Heart left ventricle (tissue), 16 donors: ENCODE measurements around the gene CENPX. TPM values are rescaled to one million over a fixed set of nuclear protein-coding genes. Genes with fewer than 3 reads are reported as not detected.

Experiments
- ATAC-seq, 4 donors: fragments of 200-7000 bp; cut with Tn5 transposase; one replicate each; pipeline ENCODE4 v1.9.1; 2020 to 2022; ENCODE audit warnings: moderate library complexity in 4 of 4, mild to moderate bottlenecking in 3 of 4, moderate number of reproducible peaks in 1 of 4
- DNase-seq, 5 donors: peaks; one replicate each; pipeline ENCODE4 v3.0.0-alpha.2; 2020
- H3K27ac ChIP-seq, 12 donors: fragments of 200-600 bp; sonication (generic) in 4 of 12; one replicate each; pipeline versions ENCODE4 v1.5.0 to v1.8.0; 2016 to 2022; ENCODE audit warnings: mild to moderate bottlenecking in 2 of 12
- H3K27me3 ChIP-seq, 9 donors: fragments of 200-600 bp; sonication (generic) in 2 of 9; one replicate each; pipeline versions ENCODE4 v1.5.1 to v1.8.0; 2016 to 2022; ENCODE audit warnings: mild to moderate bottlenecking in 3 of 9
- H3K36me3 ChIP-seq, 9 donors: fragments of 200-600 bp; sonication (generic) in 2 of 9; one replicate each; pipeline versions ENCODE4 v1.5.0 to v1.8.0; 2018 to 2022; ENCODE audit warnings: mild to moderate bottlenecking in 2 of 9
- H3K4me1 ChIP-seq, 12 donors: fragments of 200-600 bp; sonication (generic) in 4 of 12; one replicate each; pipeline versions ENCODE4 v1.5.0 to v1.8.0; 2016 to 2022; ENCODE audit warnings: mild to moderate bottlenecking in 3 of 12
- H3K4me3 ChIP-seq, 12 donors: fragments of 200-600 bp; sonication (generic) in 4 of 12; one replicate each; pipeline versions ENCODE4 v1.5.0 to v1.8.0; 2017 to 2022; ENCODE audit warnings: mild to moderate bottlenecking in 9 of 12, moderate library complexity in 4 of 12
- H3K9me3 ChIP-seq, 12 donors: fragments of 200-600 bp; sonication (generic) in 4 of 12; one replicate each; pipeline versions ENCODE4 v1.5.0 to v1.8.0; 2016 to 2022; ENCODE audit warnings: mild to moderate bottlenecking in 1 of 12
- CTCF ChIP-seq, 12 donors: fragments of 200-600 bp; sonication (generic) in 4 of 12; IDR thresholded peaks; one replicate each; pipeline versions ENCODE4 v1.5.0 to v1.8.0; 2018 to 2022; ENCODE audit warnings: antibody characterized with exemption in 12 of 12, mild to moderate bottlenecking in 5 of 12
- POLR2A ChIP-seq, 2 donors: fragments of 450-650 bp; IDR thresholded peaks; one replicate each; pipeline ENCODE4 v1.6.1; 2017; ENCODE audit warnings: antibody characterized with exemption in 2 of 2, mild to moderate bottlenecking in 2 of 2, moderate library complexity in 2 of 2
- WGBS, 4 donors: extraction: QIAGEN DNeasy Blood & Tissue Kit in 2 of 4; methylation state at CpG; one replicate each; pipeline versions ENCODE4 v1.1.5 to v1.1.7; 2013 to 2018; 5-methylcytosine and 5-hydroxymethylcytosine counted together
- intact Hi-C, 10 donors: fragments of 100-400 bp; cut with DNase I; formaldehyde crosslinking; loops; one replicate each; pipeline versions ENCODE4 v1.11.1 to v1.14.2; 2022
- polyA plus RNA-seq, 2 donors: library from polyadenylated mRNA; stranded (reverse); fragments of 200-250 nt; gene quantifications; one replicate each; pipeline ENCODE4 v1.2.3, GENCODE V29; 2013
- total RNA-seq, 9 donors: library from RNA; depleted of rRNA in 2 of 9; stranded (reverse); fragments of >200 nt in 2 of 9; fragmentation: NEBNext Ultra II Directional in 3 of 9; extraction: Animal tissue kit (Norgen Biotek cat#: 25700) in 3 of 9; gene quantifications; one replicate each; pipeline versions ENCODE4 v1.1.0 to v1.2.4, GENCODE V29; 2016 to 2023
- donor health status: ischemic (EF 13 %, LVEDD 7.1; RV severe dilation, severe dysfunction).
- donor health status: healthy with polysubstance abuse.
- donor health status: DM: no; HTN: yes; CAD: no.
- donor health status: DM: no; HTN: no; CAD: no.
- donor health status: ischemic (EF 25% LVEDD 6.9; RV normal size, moderate dysfunction).
- donor health status: ischemic (EF 25% LVEDD 5.7; RV mildly dilated, moderate dysfunction).
- donor health status: healthy.
- donor health status: DM: yes; HTN: yes; CAD: no.
- donor health status: ischemic (EF 35%, LVEDD 5.7; RV mildly dilated, moderate dysfunction).
- donor health status: nonischemic (EF 11% LVEDD 7.7; RV severe dilation, severe dysfunction).
- donor health status: DM: yes; HTN: yes; CAD: no.
- donor health status: PGD.
- donor health status: ischemic (EF 29% LVEDD 5.4; RV normal size, mild dysfunction).
- donor health status: nonischemic (EF 23%, LVEDD 6.1; RV moderate dilation, normal function).

Gene CENPX
- total and polyA plus RNA-seq, 11 donors, result 16.8 to 126 (median 29.2) TPM

DNA sequence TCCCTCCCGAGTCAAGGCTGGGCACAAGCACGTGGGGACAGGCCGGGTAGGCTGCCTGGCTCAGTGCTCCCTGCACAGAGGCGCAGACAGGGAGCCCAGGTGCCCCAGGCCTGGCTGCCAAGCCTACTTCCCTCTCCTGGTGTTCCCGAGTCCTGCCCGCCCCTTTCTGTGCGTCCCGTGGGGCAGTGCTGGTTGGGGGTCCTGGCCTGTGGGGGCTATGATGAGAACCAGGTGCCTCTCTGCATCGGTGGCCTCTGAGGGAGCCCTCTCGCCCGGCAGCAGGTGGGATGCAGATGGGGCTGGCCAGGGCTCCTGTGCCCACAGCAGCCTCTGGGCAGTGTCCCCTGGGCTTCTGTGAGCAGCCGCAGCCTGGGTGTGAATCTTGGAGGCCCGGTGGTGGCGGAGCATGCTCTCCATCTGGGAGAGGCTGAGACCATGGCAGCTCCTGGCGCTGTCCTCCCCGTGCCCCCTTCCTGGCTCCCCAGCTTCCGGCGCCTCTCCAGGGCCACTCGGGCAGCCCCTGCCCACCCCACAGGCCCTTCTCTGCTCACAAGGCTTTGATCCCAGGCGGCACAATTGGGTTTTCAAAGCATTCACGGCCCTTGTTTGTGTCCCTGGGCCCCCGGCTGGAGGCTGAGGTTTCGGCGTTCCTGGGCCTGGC is 7.2 kb downstream of the CENPX start:
- H3K9me3 ChIP-seq, result no peaks in the 10 kb centered on the region
- no peak for DNase-seq
- H3K4me3 ChIP-seq, result no peak overlapping the region
- H3K27me3 ChIP-seq, result no peaks in the 10 kb centered on the region
- H3K27ac ChIP-seq, result no peak overlapping the region
- H3K36me3 ChIP-seq, result peaks cover 0 to 26% (median 6%) of the 10 kb centered on the region in 9 donors
- H3K4me1 ChIP-seq, result peaks cover 0 to 26% (median 6%) of the 10 kb centered on the region in 12 donors
- ATAC-seq, result no peak
- TF ChIP-seq CTCF (IDR thresholded peaks at IDR 0.05) (no peak), POLR2A (IDR thresholded peaks at IDR 0.05) (no peak)
- intact Hi-C loops, result no loop called here
- WGBS, 4 donors, result 85 to 88% (median 87%) methylated on average over 16 to 24 of the region's 24 CpGs

GRCh38 chr17:82014971-82015310 is 7.7 kb downstream of the CENPX start:
- intact Hi-C loops, result no loop called here
- Histone ChIP-seq H3K27ac (no peak overlapping the region), H3K4me1 (peaks cover 0 to 26% (median 6%) of the 10 kb centered on the region in 12 donors), H3K4me3 (no peak overlapping the region), H3K27me3 (no peaks in the 10 kb centered on the region), H3K9me3 (no peaks in the 10 kb centered on the region), H3K36me3 (peaks cover 0 to 26% (median 6%) of the 10 kb centered on the region in 9 donors)
- TF ChIP-seq POLR2A (IDR thresholded peaks at IDR 0.05) (no peak), CTCF (IDR thresholded peaks at IDR 0.05) (no peak)
- ATAC-seq (no peak), DNase-seq (no peak)
- 86 to 91% (median 88%) methylated on average over 12 to 13 of the region's 13 CpGs for WGBS, 4 donors

DNA sequence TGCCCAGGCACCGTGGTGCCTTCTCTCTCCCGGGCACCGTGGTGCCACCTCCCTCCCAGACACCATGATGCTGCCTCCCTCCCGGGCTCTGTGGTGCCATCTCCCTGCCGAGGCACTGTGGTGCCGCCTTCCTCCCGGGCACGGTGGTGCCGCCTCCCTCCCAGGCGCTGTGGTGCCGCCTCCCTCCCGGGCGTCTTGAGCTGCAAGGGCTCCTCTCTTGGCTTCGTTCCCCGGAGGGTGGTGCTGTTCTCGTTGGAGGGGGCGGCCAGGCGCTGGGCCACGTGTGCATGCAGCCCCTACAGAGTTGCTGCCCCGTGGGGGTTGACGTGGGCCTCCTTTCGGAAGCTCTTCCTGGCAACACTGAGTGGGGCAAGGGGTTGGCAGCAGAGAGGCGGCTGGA is 8.2 kb downstream of the CENPX start:
- peaks cover 0 to 26% (median 6%) of the 10 kb centered on the region in 9 donors for H3K36me3 ChIP-seq
- TF ChIP-seq CTCF (IDR thresholded peaks at IDR 0.05) (no peak), POLR2A (IDR thresholded peaks at IDR 0.05) (no peak)
- H3K27ac ChIP-seq, result peak overlapping the region in 11 of 12 donors; percentile 67 to 96 (median 91)
- DNase-seq (no peak), ATAC-seq (peak in 3 of 4 donors; percentile 1 to 2 (median 2))
- no peak overlapping the region for H3K4me3 ChIP-seq
- H3K4me1 ChIP-seq, result peaks cover 0 to 27% (median 6%) of the 10 kb centered on the region in 12 donors
- H3K9me3 ChIP-seq, result no peaks in the 10 kb centered on the region
- no peaks in the 10 kb centered on the region for H3K27me3 ChIP-seq
- intact Hi-C loops, result no loop called here
- 73 to 84% (median 78%) methylated on average over 21 to 23 of the region's 23 CpGs for WGBS, 4 donors

- 67 to 75% (median 67%) methylated on average over 14 to 16 of the region's 16 CpGs for WGBS, 4 donors
- TF ChIP-seq POLR2A (IDR thresholded peaks at IDR 0.05) (no peak), CTCF (IDR thresholded peaks at IDR 0.05) (no peak)
- H3K9me3 ChIP-seq, result no peaks in the 10 kb centered on the region
- DNase-seq, result peak in 4 of 5 donors; percentile 55 to 76 (median 64)
- no peak overlapping the region for H3K4me3 ChIP-seq
- H3K4me1 ChIP-seq, result peaks cover 0 to 33% (median 8%) of the 10 kb centered on the region in 12 donors
- H3K27me3 ChIP-seq, result no peaks in the 10 kb centered on the region
- peak; percentile 53 to 74 (median 66) for ATAC-seq
- intact Hi-C loops, result no loop called here
- H3K27ac ChIP-seq, result peak overlapping the region; percentile 67 to 96 (median 90)
- H3K36me3 ChIP-seq, result peaks cover 0 to 26% (median 6%) of the 10 kb centered on the region in 9 donors
These were observed 8.8 kb downstream of the CENPX start for GRCh38 chr17:82013772-82014321.
